ENCODE data around the gene ANKRD17. TPM values are rescaled to one million over a fixed set of nuclear protein-coding genes. Genes with fewer than 3 reads are reported as not detected.
"Not testable (repeated sequence)": the region's sequence is repeated elsewhere in the genome, so short reads cannot be mapped to it uniquely, and the experiment has no call there.

ANKRD17 gene
- 28.7 and 30.6 TPM in 2 replicates for total RNA-seq (2014; rRNA removed; shearing (Covaris generic))

GRCh38 chr4:73258686-73259570, at the start of gene ANKRD17:
Gene ANKRD17 (minus strand): TSS chr4:73258798. CDS start chr4:73258668, 130 bp downstream.
- DNase-seq (ENCODE audit: low spot score), result peak; percentile 94

- no peak for DNase-seq (ENCODE audit: low spot score)
These were observed 49.7 kb upstream of the ANKRD17 start for GRCh38 chr4:73308286-73308685.

- DNase-seq (ENCODE audit: low spot score), result no peak
These were observed 45.1 kb upstream of the ANKRD17 start for GRCh38 chr4:73303711-73304110.

- DNase-seq (ENCODE audit: low spot score), result no peak
These were observed 41.1 kb upstream of the ANKRD17 start for GRCh38 chr4:73299548-73300280.

GRCh38 chr4:73292661-73293060, 34.1 kb upstream of the ANKRD17 start:
- not testable (repeated sequence) for DNase-seq (ENCODE audit: low spot score)

GRCh38 chr4:73281982-73282381, 23.4 kb upstream of the ANKRD17 start:
- DNase-seq (ENCODE audit: low spot score), result no peak

- no peak for DNase-seq (ENCODE audit: low spot score)
These were observed 22.8 kb upstream of the ANKRD17 start for GRCh38 chr4:73281396-73281795.

GRCh38 chr4:73277201-73277600, 18.6 kb upstream of the ANKRD17 start:
- no peak for DNase-seq (ENCODE audit: low spot score)

- DNase-seq (ENCODE audit: low spot score), result no peak
These were observed 16.7 kb upstream of the ANKRD17 start for GRCh38 chr4:73275318-73275654.

- no peak for DNase-seq (ENCODE audit: low spot score)
These were observed 14.2 kb upstream of the ANKRD17 start for GRCh38 chr4:73272816-73273215.

GRCh38 chr4:73267050-73267449, 8.5 kb upstream of the ANKRD17 start:
- DNase-seq (ENCODE audit: low spot score), result no peak

- DNase-seq (ENCODE audit: low spot score), result peak; percentile 68
These were observed 1.0 kb upstream of the ANKRD17 start for GRCh38 chr4:73259571-73260090.

GRCh38 chr4:73258436-73258685, 237 bp downstream of the ANKRD17 start:
- no peak for DNase-seq (ENCODE audit: low spot score)

- DNase-seq (ENCODE audit: low spot score), result peak; percentile 45
These were observed 755 bp downstream of the ANKRD17 start for GRCh38 chr4:73257651-73258435.

- DNase-seq (ENCODE audit: low spot score), result peak; percentile 90
These were observed 1.4 kb downstream of the ANKRD17 start for GRCh38 chr4:73257234-73257633.

GRCh38 chr4:73255847-73256246, 2.8 kb downstream of the ANKRD17 start:
- not testable (repeated sequence) for DNase-seq (ENCODE audit: low spot score)

GRCh38 chr4:73252001-73252400, 6.6 kb downstream of the ANKRD17 start:
- no peak for DNase-seq (ENCODE audit: low spot score)

GRCh38 chr4:73251384-73251783, 7.2 kb downstream of the ANKRD17 start:
- no peak for DNase-seq (ENCODE audit: low spot score)

- no peak for DNase-seq (ENCODE audit: low spot score)
These were observed 8.0 kb downstream of the ANKRD17 start for GRCh38 chr4:73250642-73251041.

- no peak for DNase-seq (ENCODE audit: low spot score)
These were observed 9.8 kb downstream of the ANKRD17 start for GRCh38 chr4:73248821-73249220.

- DNase-seq (ENCODE audit: low spot score), result no peak
These were observed 10.2 kb downstream of the ANKRD17 start for GRCh38 chr4:73248416-73248815.

- DNase-seq (ENCODE audit: low spot score), result no peak
These were observed 11.5 kb downstream of the ANKRD17 start for GRCh38 chr4:73247100-73247499.
